HG03060 (cell line): ENCODE data around the gene TMEM121B.

ENCODE experiments used
- ATAC-seq: cut with Tn5 transposase; IDR thresholded peaks from one replicate; pipeline ENCODE4 v1.9.1; 2021; ENCODE audit warnings: low read depth, moderate number of reproducible peaks; ENCODE audit not compliant: unreplicated experiment

TMEM121B gene

DNA sequence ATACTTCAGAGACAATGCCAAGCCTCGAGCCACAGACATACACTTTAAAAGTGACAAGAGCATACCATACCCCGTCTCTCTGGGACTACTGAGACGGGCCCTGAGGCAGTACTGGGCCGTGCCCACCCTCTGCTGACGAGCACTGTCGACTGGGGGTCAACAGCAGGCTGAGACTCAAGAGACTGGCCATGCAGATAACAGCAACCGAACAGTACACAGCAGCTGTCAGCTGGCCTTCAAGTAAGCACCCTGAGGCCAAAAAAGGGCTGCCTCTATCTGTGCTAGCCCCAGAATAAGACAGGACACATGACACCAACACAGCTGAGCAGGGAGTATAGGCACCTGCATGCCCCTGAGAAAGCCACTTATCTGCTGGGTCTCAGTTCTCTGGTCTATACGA lies 18.9 kb upstream of the TMEM121B start:
- no peak for ATAC-seq

DNA sequence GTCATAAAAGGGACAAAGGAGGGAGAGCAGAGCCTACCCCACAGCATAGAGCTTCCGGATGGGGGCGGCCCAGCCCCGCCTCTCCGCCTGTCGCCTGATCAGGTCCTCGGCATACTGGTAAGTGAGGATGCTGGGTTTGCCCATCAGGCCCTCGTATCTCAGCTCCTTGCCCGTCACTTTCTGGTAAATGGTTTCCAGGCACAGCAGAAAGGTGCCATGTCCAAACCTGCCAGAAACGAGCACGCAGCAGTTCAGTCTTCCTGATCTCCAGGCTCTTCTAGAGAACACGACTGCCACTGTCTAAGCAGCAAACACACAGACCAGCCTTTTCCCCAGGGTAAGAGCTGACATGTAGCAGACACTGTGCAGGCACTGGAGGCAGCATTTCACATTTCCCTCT lies 17.4 kb upstream of the TMEM121B start:
- ATAC-seq = no peak

DNA sequence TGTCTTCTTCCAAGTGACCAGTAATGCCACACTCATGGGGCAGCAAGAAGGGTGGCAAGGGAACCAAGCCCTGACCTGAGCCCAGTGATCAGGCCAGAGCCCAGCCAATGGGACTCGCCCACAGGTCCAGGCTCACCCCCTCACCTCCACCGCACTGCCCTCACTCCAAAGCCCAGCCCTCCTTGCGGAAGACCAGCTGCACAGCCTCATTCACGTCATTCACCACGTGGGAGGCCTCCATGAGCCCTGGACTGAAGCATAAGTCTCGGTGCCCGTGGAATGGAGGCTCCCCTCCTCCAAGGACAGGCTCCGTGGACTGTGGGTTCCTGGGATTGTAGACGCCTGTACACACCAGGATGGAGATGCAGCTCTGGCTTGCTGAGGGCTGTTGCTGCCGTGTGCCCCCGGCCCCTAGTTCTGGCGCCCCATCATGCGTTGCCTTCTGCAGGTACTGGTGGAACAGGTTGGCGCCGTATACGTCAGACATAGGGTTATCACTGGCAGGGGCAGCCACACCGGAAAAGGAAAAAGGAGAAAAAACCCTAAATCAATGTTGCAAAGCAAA lies 16.8 kb upstream of the TMEM121B start:
- no peak for ATAC-seq

DNA sequence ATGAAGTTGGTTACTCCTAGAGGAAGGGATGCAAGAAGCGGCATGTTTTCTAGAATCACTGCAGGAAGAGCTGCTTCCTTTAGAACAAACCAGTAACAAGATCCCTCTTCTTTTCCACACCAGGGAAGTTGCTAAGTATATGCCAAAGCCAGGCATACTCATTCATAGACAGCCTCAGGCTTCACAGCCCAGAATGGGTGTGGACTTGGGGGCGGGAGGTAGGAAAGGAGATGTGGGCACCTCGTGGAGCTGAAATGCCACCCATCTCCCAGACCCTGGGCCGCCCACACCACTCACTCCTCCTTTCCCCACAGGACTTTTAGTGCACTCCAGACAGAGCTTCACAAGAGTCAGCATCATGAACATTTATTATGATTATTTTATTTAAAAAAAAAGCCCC lies 16.0 kb upstream of the TMEM121B start:
- no peak for ATAC-seq

DNA sequence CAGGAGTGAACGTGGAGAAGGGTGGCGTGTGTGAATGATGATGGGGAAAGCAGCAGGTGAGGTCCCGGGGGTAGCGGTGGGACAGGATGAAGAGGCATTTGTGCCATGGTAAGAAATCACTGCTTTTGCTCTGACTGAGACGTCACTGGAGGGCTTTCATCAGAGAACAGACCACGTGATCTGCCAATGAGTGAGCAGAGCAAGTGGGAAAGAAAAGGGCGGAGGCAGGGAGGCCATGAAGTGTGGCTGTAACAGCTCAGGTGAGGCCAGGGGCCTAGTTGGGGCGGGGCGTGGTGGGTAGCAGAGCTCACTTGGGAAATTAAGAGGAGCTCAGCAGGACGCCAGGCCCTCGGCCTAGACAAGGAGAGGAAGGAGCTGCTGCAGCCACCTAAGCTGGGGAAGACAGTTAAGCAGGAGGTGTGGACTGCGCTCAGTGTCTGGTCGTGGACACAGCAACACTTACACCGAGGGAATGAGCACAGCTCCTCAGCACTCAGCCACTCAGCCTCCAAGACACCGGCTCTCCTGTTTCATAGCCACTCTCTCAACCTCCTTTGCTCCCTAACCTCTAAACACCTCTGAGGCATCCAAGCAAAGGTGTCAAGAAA lies 14.1 kb upstream of the TMEM121B start:
- ATAC-seq = no peak

DNA sequence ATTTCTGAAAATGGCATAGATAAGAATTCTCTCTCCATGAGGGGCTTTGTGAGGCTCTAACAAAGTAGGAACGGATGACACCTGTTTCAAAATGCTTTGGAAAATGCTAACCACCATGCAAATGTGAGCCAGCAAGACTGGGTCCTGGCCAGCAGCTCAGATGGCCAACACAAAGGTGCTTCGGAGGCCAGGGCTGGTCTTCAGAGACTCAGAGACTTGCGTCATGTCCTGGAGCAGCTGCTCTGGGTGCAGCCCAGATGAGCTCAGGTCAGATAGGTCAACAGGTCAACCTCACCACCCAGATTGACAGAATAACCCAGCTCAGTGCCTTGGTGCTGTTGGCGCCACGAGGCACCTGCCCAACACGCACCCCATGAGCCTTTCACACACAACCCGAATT lies 12.0 kb upstream of the TMEM121B start:
- no peak for ATAC-seq

DNA sequence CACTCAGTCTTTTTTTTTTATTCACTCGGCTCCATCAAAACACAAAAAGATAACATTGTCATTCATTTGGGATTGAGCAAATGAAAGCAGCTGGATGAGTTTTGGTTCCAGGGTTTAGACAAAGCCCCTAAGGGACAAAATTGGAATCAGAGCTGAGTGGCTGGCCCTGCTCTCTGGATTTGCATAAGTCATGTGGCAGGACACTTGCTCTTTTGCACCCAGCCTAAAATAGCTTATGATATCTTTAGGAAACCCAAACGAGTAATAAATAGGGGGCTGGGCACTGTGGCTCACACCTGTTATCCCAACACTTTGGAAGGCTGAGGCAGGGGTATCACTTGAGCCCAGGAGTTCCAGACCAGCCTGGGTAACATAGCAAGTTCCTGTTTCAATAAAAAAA lies 11.0 kb upstream of the TMEM121B start:
- ATAC-seq = no peak

DNA sequence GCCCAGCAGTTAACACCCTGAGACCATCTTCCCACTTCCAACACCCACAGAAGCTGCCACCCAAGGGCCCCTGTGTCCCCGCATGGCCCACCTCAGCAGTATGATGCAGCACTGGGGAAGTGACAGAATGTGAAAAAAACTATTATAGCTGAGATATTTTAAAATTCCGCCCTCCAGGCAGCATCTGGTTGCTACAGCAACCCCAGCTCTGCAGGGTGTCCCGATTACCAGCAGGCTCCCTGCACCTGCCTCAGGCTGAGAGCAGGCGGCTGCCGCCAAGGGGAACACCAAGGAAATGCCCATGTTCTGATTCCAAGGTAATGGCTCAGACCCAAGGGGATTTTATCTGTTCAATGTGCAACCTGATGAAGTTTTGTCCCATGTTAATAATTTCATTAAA lies 10.5 kb upstream of the TMEM121B start:
- no peak for ATAC-seq

DNA sequence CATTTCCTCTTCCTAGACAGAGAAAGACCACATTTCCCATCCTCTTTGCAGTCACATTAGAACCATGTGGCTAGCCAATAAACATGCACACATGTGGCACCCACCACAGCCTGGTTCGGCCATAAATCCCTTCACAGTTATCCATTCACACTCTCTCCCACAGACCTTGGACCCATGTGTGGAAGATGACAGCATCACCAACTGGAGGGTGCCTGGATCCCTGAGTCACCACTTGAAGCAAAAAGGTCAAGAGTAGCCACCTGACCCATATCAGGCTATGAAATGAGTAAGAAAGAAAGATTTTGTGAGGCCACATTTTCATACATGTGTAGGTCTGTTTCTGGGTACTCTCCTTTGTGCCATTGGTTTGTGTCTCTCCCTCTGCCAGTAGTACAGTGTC lies 9.0 kb upstream of the TMEM121B start:
- no peak for ATAC-seq

DNA sequence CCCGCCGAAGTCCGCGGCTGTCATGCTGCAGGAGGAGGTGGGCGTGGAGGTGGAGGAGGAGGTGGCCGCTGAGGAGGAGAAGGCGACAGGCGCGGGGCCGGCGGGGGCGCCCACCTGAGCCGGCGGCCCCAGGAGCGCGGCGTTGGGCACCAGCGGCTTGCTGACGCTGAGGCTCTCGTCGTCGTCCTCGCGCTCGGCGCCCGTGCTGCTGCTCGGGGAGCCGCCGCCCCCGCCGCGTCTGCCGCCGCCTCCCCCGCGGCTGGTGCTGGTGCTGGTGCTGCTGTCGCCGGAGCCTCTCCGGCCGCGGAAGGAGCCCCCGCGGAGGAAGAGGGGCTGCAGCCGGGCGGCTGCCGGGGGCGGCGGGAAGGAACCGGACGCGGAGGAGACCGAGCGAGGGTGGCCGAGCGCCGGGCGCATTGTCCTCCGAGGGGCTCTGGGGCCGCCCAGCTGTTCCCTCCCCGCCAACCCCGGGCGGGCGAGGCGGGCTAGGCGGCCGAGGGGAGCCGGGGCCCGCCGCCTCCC lies 388 bp downstream of the TMEM121B start:
- no peak for ATAC-seq

DNA sequence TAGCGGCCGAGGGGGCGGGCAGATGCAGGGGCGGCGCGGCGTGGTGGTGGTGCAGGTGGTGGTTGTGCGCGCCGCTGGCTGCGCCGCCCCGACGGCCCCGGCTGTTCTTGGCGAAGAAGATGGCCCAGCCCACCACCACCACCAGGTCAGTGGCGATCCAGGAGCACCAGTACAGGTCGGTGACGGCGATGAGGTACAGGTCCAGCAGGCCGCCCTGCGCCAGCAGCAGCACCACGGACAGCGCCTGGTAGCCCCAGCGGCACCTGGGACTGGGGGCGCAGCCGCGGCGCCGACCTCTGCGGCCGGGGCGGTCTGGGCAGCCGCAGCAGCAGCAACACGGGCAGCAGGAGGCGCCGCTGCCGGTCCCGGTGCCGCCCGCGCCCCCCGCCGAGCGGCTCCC lies 879 bp downstream of the TMEM121B start:
- no peak for ATAC-seq

DNA sequence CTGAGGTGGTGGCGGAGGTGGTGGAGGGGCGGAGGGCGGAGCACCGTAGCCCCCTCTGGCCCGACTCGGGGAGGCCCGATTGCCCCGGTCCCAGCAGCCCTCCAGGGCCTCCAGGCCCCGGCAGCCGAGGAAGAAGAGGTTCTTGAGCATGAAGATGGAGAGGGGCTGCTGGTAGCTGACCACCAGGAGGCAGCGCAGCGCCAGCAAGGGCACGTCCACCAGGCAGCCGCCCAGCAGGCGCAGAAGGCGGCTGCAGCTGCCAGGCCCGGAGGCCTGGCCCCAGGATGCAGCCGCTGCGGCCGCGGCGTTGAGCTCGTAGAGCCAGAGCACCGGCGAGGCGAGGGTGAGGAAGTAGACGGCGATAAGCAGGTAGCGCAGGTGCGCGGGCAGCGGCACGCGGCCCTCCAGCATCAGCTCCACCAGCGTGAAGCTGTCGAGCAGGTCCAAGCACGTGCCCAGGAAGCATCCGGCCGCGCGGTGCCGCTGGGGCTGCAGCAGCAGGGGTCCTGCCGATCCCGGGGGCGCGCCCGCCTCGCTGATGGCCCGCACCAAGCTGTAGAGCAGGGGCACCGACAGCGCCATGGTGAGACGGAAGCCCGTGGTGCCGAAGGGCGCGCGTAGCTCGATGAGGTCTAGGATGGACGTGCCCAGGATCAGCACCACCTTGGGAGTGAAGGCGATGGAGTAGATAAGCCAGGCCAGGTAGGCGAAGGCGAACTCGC lies 1.5 kb downstream of the TMEM121B start:
- no peak for ATAC-seq

DNA sequence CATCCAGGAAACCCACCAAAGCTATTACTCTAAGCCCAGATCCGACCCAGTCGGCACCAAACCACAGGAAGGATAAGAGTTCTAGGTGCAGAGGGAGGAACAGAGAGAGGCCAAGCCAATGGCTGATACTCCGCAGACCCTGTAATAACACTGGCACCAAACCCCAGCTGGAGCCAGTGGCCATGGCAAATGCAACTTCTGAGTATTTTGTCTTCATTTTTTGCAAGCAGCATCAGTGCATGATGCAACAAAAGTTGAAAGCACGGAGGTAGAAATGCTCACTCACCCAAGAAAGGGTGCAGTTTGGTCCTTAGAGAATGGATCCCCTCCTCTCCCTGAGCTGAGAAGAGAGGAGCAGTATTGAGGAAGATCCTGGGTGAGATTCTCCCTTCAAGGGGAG lies 2.8 kb downstream of the TMEM121B start:
- ATAC-seq = no peak

DNA sequence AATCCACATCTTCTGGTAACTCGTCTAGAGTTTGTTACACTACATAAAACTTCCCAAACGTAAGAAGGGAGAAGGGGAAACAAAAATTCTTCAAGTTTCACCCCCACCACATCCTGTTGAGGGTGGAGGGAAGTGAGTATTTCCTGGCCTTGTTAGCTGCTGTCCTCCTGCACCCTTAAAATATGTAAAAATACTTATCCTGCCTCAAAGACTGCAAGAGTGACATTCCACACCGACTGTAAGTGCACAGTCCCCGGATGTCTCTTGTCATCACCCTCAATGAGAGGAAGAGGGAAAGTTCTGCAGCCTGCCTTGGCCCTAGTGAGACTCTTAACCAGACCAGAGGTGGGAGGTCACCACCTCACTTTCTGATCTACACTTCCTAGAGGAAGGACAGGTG lies 3.3 kb downstream of the TMEM121B start:
- no peak for ATAC-seq

DNA sequence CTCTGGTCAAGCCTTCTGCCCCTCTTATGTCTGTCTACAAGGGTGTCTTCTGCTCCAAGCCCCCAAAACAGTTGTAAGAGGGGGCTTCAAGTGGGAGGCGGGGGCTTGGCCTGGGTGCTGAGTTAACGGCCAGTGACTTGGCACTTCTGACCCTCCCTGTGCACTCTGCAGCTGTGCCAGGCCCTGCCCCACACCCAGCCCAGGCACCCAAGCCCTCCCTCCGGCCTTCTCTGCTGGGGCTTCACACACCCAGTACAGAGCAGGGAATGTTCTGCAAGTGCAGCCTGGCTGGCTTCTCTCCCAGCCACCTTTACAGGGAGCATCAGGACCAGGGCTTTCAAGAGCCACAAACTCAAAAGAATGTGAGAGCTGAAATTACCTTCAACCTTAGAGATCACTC lies 3.8 kb downstream of the TMEM121B start:
- no peak for ATAC-seq

DNA sequence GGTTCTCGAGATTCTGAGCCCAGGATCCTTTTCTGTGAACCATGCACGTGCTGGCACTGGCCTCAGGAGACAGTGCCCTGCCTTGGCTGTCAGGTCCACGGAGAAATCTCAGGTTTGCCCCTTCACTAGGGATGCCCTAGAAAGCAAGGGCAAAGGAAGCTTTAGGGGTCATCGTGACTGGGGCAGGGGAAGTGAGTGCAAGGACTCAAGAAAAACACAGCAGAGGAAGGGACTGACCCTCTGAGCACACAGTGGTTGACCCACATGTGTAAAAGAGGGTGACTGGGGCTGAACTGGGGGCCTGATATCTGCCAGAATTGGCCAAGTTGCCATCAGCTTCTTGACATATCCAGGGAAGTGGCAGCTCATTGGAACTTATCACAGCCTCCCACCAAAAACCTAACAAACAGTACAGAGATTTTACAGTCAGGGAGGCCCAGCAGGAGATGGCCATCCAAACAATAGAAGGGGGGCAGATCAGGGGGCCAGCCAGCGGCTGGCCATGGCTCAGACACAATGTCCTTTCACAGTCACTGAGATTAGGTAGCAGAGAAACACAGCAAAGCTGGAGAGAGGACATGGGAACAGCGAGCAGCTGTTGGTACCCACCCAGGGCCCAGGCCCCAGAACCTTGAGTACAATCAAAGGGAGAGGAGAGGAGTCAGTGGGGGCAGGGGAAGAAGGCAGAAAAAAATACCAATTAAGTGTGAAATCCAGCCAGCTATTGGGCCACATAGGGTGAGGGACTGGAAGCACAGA lies 4.4 kb downstream of the TMEM121B start:
- ATAC-seq = no peak

DNA sequence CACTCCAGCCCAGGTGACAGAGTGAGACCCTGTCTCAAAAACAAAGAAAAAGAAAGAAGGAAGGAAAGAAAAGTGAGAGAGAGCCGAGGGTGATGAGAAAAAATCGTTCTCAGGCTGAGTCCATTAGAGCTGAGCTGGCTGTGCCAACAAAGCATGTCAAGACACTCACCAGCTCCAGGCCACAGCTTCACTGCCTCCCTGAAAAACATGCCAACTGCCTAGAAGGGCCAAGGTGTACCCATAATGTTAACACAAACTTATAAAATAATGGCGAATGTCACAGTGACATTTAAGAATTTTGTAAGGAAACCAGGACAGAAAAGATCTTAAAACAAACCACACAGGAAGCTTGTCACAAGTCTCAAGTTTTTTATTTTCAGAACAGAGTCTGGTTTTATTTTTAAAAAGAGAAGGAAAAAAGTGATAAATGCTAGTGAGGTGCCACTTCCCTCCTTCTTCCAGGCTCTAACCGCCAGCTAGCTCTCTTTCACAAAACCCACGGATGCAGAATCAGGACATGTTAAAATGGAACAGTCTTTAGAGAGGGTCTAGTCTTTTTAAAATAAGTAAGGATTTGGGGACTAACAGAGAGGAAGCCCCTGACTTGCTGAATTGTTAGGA lies 5.1 kb downstream of the TMEM121B start:
- ATAC-seq = no peak

DNA sequence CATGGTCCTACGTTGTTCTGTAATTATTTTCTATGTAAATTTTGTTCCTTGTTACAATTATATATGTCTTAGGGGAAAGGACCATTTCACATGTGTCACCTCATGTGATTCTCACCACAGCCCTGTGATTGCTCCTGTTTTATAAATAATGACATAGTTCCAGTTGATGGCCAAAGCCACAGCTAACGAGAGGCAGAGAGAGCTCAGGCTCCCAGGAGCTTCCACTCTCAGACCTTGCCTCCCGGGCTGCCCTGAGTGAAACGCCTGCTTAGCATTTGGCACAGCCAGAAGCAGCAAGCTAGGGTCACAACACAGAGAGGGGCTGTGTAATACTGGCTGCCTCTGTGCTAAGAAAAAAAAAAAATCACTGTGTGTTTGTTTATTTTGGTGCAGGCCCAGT lies 5.9 kb downstream of the TMEM121B start:
- ATAC-seq = no peak

DNA sequence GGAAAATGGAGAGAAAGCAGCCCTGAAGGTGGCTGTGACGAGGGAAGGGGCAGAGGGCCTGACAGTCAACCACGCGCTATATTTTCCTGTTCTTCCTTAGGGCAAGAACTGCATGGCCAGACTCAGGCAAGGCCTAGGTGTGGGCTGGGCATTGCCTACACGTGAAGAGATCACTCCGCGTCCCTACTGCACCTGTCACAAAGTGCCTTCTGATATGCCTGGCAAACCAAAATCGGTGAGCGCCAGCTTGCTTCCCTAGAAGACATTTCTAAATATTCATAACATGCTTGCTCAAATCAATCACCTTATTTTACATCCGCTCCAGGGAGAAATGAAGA lies 6.3 kb downstream of the TMEM121B start:
- no peak for ATAC-seq

DNA sequence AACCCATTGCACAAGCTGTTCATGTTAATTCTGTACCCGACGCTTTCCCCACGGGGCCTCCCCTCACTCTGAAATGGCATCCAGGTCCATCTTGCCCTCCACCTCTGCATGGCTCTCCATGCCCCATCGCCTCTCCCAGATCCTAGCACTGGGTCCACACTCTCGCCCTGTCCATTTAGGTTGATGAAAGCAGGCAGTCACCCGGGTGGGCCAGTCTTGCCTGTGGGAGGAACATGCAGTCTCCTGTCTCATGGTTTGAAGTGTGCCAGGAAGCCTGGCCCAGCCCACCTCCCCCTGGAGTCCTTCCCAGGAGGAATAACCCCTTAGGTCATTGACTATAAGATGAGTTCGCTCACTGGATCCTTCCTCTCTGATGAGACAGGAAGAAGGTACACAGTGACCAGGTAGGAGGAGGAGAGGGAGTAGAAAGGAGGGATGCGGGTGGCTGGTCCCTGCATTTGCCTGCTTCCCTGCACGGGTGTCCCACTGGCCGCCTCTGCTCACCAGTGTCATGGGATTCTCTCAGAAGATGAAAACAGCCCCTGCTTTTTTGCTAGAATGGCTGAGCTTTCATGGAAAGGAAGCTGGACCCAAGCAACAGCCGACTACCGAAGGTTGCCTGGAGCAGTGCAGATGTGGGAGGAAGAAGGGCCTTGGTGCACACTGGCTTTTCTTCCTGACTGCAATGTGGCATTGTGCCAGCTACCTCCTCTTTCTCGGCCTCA lies 6.8 kb downstream of the TMEM121B start:
- no peak for ATAC-seq
